Prostate gland (tissue), 2 donors: ENCODE measurements around the gene CNP. TPM values are rescaled to one million over a fixed set of nuclear protein-coding genes. Genes with fewer than 3 reads are reported as not detected.

Experiments
- DNase-seq: peaks from one replicate; pipeline ENCODE4 v3.0.0-alpha.2; 2019; ENCODE audit warnings: low spot score
- H3K27ac ChIP-seq, 2 donors: fragments of 200-600 bp; sonication (generic); 2 replicates each; pipeline ENCODE4 v1.5.1; 2017 to 2019
- H3K27me3 ChIP-seq: fragments of 200-600 bp; sonication (generic); replicated peaks from 2 replicates; pipeline ENCODE4 v1.5.1; 2019; ENCODE audit not compliant: insufficient read depth
- H3K36me3 ChIP-seq, 2 donors: fragments of 200-600 bp; sonication (generic); 1 replicate in 1 of 2; 2 replicates in 1 of 2; pipeline versions ENCODE4 v1.5.1 to v1.8.1; 2017 to 2019
- H3K4me1 ChIP-seq: fragments of 200-600 bp; sonication (generic); replicated peaks from 2 replicates; pipeline ENCODE4 v1.5.1; 2019
- H3K4me3 ChIP-seq, 2 donors: fragments of 200-600 bp; sonication (generic); 2 replicates each; pipeline ENCODE4 v1.5.1; 2017 to 2019
- H3K9me3 ChIP-seq: fragments of 200-600 bp; sonication (generic); 2 replicates; pipeline ENCODE4 v1.5.1; 2017
- CTCF ChIP-seq, 4 experiments: fragments of 200-600 bp in 2 of 4; fragments of 450-650 bp in 2 of 4; sonication (generic) in 2 of 4; IDR thresholded peaks; 1 replicate in 3 of 4; 2 replicates in 1 of 4; pipeline ENCODE4 v1.5.1; 2016 to 2019; ENCODE audit warnings: antibody characterized with exemption in 4 of 4, mild to moderate bottlenecking in 2 of 4, moderate library complexity in 2 of 4
- POLR2A ChIP-seq: fragments of 450-650 bp; IDR thresholded peaks from one replicate; pipeline ENCODE4 v1.6.1; 2016; ENCODE audit warnings: antibody characterized with exemption, mild to moderate bottlenecking
- POLR2AphosphoS5 ChIP-seq: sonication (generic); formaldehyde crosslinking; IDR thresholded peaks from one replicate; pipeline ENCODE4 v1.6.1; 2017; ENCODE audit warnings: antibody characterized with exemption
- WGBS: methylation state at CpG from one replicate; pipeline ENCODE4 v1.1.5; 2018; 5-methylcytosine and 5-hydroxymethylcytosine counted together
- intact Hi-C: fragments of 100-400 bp; cut with DNase I; formaldehyde crosslinking; loops from one replicate; pipeline ENCODE4 v1.14.2; 2022
- total RNA-seq, 2 donors: library from RNA; depleted of rRNA; stranded (reverse); fragments of >200 nt; gene quantifications; one replicate each; pipeline ENCODE4 v1.1.0, GENCODE V29; 2016

The CNP gene
- total RNA-seq, 2 donors from 2014 or later, result 85.8 to 117 TPM

- no peaks in the 10 kb centered on the region for H3K27me3 ChIP-seq
- H3K4me1 ChIP-seq, result no peaks in the 10 kb centered on the region
- intact Hi-C loops, result no loop called here
- H3K36me3 ChIP-seq, result no peaks in the 10 kb centered on the region
- TF ChIP-seq POLR2A (no peak), CTCF (IDR thresholded peaks at IDR 0.05) (peak in 2 of 4 experiments; percentile 23 to 24)
- 63% methylated on average over 17 of the region's 17 CpGs for WGBS
- H3K9me3 ChIP-seq, result no peaks in the 10 kb centered on the region
- H3K27ac ChIP-seq, result no peak overlapping the region
- no peak for DNase-seq
- H3K4me3 ChIP-seq, result no peak overlapping the region
These were observed 7.1 kb upstream of the CNP start for GRCh38 chr17:41959336-41960095.

- H3K27me3 ChIP-seq, result no peaks in the 10 kb centered on the region
- intact Hi-C loops, result no loop called here
- H3K4me1 ChIP-seq, result no peaks in the 10 kb centered on the region
- WGBS, result 81% methylated on average over 5 of the region's 5 CpGs
- no peaks in the 10 kb centered on the region for H3K36me3 ChIP-seq
- TF ChIP-seq POLR2A (no peak), POLR2AphosphoS5 (no peak), CTCF (IDR thresholded peaks at IDR 0.05) (no peak)
- no peak overlapping the region for H3K27ac ChIP-seq
- no peaks in the 10 kb centered on the region for H3K9me3 ChIP-seq
- no peak overlapping the region for H3K4me3 ChIP-seq
- no peak for DNase-seq
These were observed 4.5 kb upstream of the CNP start for GRCh38 chr17:41962111-41962510.

- 25% methylated on average over 9 of the region's 9 CpGs for WGBS
- intact Hi-C loops, result no loop called here
- no peak for TF ChIP-seq POLR2A
- peak; percentile 53 to 93 (median 84) for TF ChIP-seq CTCF (IDR thresholded peaks at IDR 0.05)
- TF ChIP-seq POLR2AphosphoS5, result peak; percentile 39
- Histone ChIP-seq H3K27ac (no peak overlapping the region), H3K9me3 (no peaks in the 10 kb centered on the region), H3K36me3 (no peaks in the 10 kb centered on the region), H3K4me3 (no peak overlapping the region), H3K4me1 (peaks cover under 1% of the 10 kb centered on the region), H3K27me3 (no peaks in the 10 kb centered on the region)
- peak; percentile 67 for DNase-seq
These were observed 3.7 kb upstream of the CNP start for GRCh38 chr17:41962768-41963434.

- peak; percentile 76 for TF ChIP-seq POLR2AphosphoS5
- TF ChIP-seq POLR2A, result peak; percentile 33
- TF ChIP-seq CTCF (IDR thresholded peaks at IDR 0.05), result peak in 1 of 4 experiments; percentile 15
- DNase-seq, result peak; percentile 91
- Histone ChIP-seq H3K9me3 (no peaks in the 10 kb centered on the region), H3K27ac (peak overlapping the region; percentile 84 to 91), H3K4me3 (peak overlapping the region; percentile 72 to 92), H3K27me3 (no peaks in the 10 kb centered on the region), H3K4me1 (peaks cover 16% of the 10 kb centered on the region), H3K36me3 (no peaks in the 10 kb centered on the region)
- intact Hi-C loops, result loop anchor here (1.0 to 5.0 kb wide), 2 partner anchors 51 to 148 kb away; partner anchors contain the start of gene DNAJC7
- 2% methylated on average over 18 of the region's 18 CpGs for WGBS
These were observed 717 bp upstream of the CNP start for GRCh38 chr17:41965694-41966462.
